B cell (primary cell): ENCODE results near the gene DOCK4.

Source experiments
- CTCF ChIP-seq: fragments of 200-600 bp; IDR thresholded peaks from one replicate; pipeline ENCODE4 v1.8.0; 2022; ENCODE audit warnings: antibody characterized with exemption, mild to moderate bottlenecking
- EZH2 ChIP-seq: IDR thresholded peaks from 2 replicates; pipeline ENCODE4 v1.6.1; 2012; ENCODE audit warnings: borderline replicate concordance, low read depth, mild to moderate bottlenecking, moderate library complexity, low read length; ENCODE audit not compliant: insufficient read depth, poor library complexity, severe bottlenecking

- TF ChIP-seq CTCF (no peak), EZH2 (no peak)
These were observed 364.5 kb downstream of the DOCK4 start for GRCh38 chr7:111841596-111842205.
